Stimulated activated memory B cell treated with anti-CD40 and anti-IgM and Interleukin-4, amounts not matched to agents 10 μg/mL and 1 μg/mL and 100 μg/mL, for 72 hours (primary cell): ENCODE measurements around the gene NKX2-2.

Experiments used
- ATAC-seq: fragments of 150-1000 bp; cut with Tn5 transposase; 2 replicates; pipeline ENCODE4 v1.10.0; 2021
- H3K27ac Mint-ChIP-seq: one replicate; pipeline ENCODE4 v1.8.0; 2022; ENCODE audit warnings: mild to moderate bottlenecking, mixed read lengths
- H3K27me3 Mint-ChIP-seq: one replicate; pipeline ENCODE4 v1.8.0; 2022; ENCODE audit warnings: mixed read lengths
- H3K36me3 Mint-ChIP-seq: one replicate; pipeline ENCODE4 v1.8.0; 2022; ENCODE audit warnings: mixed read lengths
- H3K4me1 Mint-ChIP-seq: one replicate; pipeline ENCODE4 v1.8.0; 2022; ENCODE audit warnings: mixed read lengths
- H3K4me3 Mint-ChIP-seq: one replicate; pipeline ENCODE4 v1.8.0; 2022; ENCODE audit warnings: mild to moderate bottlenecking, moderate library complexity, mixed read lengths
- H3K9me3 Mint-ChIP-seq: one replicate; pipeline ENCODE4 v1.8.0; 2022; ENCODE audit warnings: mixed read lengths

Gene NKX2-2

DNA sequence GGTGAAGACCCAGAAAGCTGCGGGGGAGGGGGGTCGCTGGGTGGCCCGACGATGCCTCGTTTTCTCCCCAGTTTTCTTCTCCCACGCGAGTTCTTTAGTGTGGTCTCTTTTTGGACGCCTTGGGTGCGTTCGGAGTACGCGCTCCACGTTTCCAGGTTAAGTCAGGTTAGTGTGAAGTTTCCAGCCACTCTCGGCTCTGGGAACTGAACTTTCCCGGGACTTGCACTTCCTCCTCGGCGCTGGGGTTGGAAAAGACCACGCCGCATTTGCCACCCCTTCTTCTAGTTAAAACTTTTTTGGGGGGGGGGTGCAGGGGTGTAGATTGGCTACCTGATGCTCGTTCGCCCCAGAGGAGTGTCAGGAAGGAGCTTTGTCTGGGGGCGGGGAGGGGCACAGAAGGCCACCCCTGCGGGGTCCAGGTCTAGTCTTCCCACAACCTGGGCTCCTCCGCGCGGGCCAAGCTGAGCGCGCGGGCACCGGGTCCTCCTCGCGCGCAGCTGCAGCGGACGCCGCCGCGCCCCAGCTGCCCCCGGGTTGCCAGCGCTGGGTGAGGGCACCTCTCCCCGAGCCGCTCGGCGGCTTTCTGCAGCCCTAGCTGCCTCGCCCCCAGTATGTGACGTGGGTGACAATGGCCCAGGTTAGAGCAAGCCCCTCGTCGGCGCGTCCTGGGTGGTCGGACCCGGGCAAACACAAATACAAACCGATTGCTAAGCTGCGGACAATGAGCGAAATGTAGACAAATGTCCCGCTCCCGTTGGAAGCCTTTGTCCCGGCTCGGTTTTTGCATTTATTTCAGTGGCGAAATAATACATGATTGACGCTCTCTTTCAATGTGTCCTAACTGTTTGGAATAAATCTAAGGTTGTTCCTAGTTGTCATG lies 1.7 kb upstream of the NKX2-2 start:
- H3K36me3 Mint-ChIP-seq: no peaks in the 10 kb centered on the region
- ATAC-seq: no peak
- no peaks in the 10 kb centered on the region for H3K9me3 Mint-ChIP-seq
- H3K4me1 Mint-ChIP-seq: peaks cover 10% of the 10 kb centered on the region
- H3K27ac Mint-ChIP-seq: no peak overlapping the region
- H3K27me3 Mint-ChIP-seq: peaks cover 87% of the 10 kb centered on the region
- H3K4me3 Mint-ChIP-seq: peak overlapping the region; percentile 40

GRCh38 chr20:21514553-21515251 lies 838 bp upstream of the NKX2-2 start:
- ATAC-seq: no peak
- Mint-ChIP-seq H3K36me3 (no peaks in the 10 kb centered on the region), H3K27ac (no peak overlapping the region), H3K4me3 (no peak overlapping the region), H3K4me1 (peaks cover 18% of the 10 kb centered on the region), H3K9me3 (no peaks in the 10 kb centered on the region), H3K27me3 (peaks cover 87% of the 10 kb centered on the region)

- no peaks in the 10 kb centered on the region for H3K36me3 Mint-ChIP-seq
- H3K4me3 Mint-ChIP-seq: no peak overlapping the region
- peaks cover 22% of the 10 kb centered on the region for H3K4me1 Mint-ChIP-seq
- no peak overlapping the region for H3K27ac Mint-ChIP-seq
- no peaks in the 10 kb centered on the region for H3K9me3 Mint-ChIP-seq
- peaks cover 87% of the 10 kb centered on the region for H3K27me3 Mint-ChIP-seq
- ATAC-seq: no peak
Observed at GRCh38 chr20:21513181-21513663, 642 bp downstream of the NKX2-2 start.

DNA sequence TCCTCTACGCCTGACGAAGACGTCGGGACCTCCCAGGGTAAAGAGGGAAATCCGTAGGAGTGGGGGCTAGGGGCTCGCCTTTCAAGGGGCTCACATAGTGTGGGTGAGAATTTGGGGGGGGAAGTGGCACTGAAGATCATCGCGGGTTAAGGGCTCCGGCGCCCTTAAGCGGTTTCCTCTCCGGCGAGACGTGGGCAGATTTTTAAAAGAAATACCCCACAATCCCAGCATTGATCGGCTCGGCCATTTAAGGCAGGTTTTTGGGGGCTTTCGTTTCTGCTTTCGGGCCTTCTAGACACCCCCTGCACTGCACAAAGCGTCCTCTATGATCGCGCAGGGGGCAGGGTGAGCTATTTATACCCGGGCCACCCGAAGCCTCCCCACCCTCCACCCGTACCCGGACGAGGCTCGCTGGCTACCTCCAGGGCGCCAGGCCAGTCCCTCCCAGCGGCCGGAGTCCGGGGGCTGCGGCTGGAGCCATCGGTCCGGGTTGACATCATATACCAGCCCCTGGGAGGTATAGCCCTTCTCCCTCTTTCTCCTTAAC lies 1.2 kb downstream of the NKX2-2 start:
- Mint-ChIP-seq H3K27ac (no peak overlapping the region), H3K27me3 (peaks cover 87% of the 10 kb centered on the region), H3K9me3 (no peaks in the 10 kb centered on the region), H3K4me1 (peaks cover 18% of the 10 kb centered on the region), H3K36me3 (no peaks in the 10 kb centered on the region), H3K4me3 (no peak overlapping the region)
- ATAC-seq: no peak

- Mint-ChIP-seq H3K9me3 (no peaks in the 10 kb centered on the region), H3K27ac (no peak overlapping the region), H3K4me3 (peak overlapping the region; percentile 26), H3K27me3 (peaks cover 87% of the 10 kb centered on the region), H3K36me3 (no peaks in the 10 kb centered on the region), H3K4me1 (peaks cover 13% of the 10 kb centered on the region)
- no peak for ATAC-seq
Observed at GRCh38 chr20:21511850-21512633, 1.8 kb downstream of the NKX2-2 start.

DNA sequence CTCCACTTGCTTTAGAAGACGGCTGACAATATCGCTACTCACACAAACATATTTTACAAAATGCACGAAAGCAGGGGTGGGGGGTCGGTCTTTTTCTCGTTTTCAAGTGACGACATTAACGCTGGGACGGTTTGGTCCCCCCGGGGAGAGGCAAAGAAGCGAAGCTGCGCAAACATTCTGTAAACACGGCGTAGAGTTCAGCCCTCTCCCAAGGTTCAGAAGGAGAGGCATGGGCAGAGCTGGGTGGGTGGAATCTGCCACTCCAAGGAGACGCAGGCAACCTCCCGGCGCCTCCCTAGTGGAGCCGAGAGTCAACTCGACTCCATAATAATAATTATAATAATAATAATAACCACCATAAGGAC lies 2.4 kb downstream of the NKX2-2 start:
- Mint-ChIP-seq H3K4me3 (peak overlapping the region; percentile 23), H3K27ac (no peak overlapping the region), H3K4me1 (peaks cover 12% of the 10 kb centered on the region), H3K9me3 (no peaks in the 10 kb centered on the region), H3K36me3 (no peaks in the 10 kb centered on the region), H3K27me3 (peaks cover 87% of the 10 kb centered on the region)
- ATAC-seq: no peak

DNA sequence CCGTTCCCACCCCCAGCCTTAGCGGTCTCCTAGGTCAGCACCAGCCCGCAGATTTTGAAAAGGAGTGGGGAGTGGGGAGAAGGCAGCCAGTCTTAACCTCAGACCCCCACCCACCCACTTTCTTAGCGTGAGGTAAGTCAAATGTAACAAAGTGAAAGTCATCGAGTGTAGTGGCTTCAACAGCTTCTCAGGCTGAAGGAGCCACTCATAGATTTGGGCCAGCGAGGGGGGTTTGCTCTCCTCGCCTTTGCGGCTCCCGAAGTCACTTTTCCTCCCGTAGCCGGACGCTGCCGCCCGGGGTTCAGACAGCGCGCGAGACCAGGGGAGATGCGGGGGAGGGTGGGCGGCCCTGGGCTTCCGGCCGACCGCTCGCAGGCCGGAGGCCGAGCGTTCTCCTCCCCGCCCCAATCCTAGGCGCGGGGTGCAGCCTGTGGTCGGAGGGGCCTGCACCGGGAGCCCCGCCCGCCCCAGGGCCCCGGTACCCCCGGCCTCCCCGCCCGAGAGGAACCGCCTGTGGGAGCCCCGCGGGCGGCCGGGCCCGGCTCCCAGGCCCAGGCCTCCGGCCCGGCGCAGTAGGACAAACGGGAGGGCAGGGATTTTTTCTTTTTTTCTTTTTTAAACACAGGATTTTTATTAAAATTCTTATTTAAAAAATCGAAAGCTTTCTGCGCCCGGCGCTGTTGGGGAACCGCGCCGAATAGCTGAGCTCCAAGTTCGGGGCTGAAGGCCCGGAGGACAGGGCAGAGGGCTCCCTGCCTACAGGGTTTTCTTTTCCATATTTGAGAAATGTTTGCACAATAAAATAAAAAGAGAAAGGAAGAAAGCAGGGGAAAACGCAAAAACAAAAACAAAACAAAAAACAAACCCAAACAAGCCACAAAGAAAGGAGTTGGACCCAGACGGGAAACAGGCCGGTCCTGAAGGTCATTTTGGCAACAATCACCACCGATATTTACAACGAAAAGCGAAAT lies 3.2 kb downstream of the NKX2-2 start:
- no peaks in the 10 kb centered on the region for H3K9me3 Mint-ChIP-seq
- H3K4me3 Mint-ChIP-seq: peak overlapping the region; percentile 72
- H3K27ac Mint-ChIP-seq: no peak overlapping the region
- peaks cover 12% of the 10 kb centered on the region for H3K4me1 Mint-ChIP-seq
- no peak for ATAC-seq
- no peaks in the 10 kb centered on the region for H3K36me3 Mint-ChIP-seq
- H3K27me3 Mint-ChIP-seq: peaks cover 84% of the 10 kb centered on the region

- H3K36me3 Mint-ChIP-seq: no peaks in the 10 kb centered on the region
- H3K4me1 Mint-ChIP-seq: peaks cover 17% of the 10 kb centered on the region
- no peaks in the 10 kb centered on the region for H3K9me3 Mint-ChIP-seq
- H3K27me3 Mint-ChIP-seq: peaks cover 81% of the 10 kb centered on the region
- H3K27ac Mint-ChIP-seq: no peak overlapping the region
- peak overlapping the region; percentile 72 for H3K4me3 Mint-ChIP-seq
- ATAC-seq: no peak
Observed at GRCh38 chr20:21509597-21510371, 4.1 kb downstream of the NKX2-2 start.

GRCh38 chr20:21509079-21509596 lies 4.7 kb downstream of the NKX2-2 start:
- no peak overlapping the region for H3K27ac Mint-ChIP-seq
- H3K27me3 Mint-ChIP-seq: peaks cover 88% of the 10 kb centered on the region
- ATAC-seq: no peak
- H3K4me3 Mint-ChIP-seq: peak overlapping the region; percentile 72
- no peaks in the 10 kb centered on the region for H3K36me3 Mint-ChIP-seq
- peaks cover 19% of the 10 kb centered on the region for H3K4me1 Mint-ChIP-seq
- H3K9me3 Mint-ChIP-seq: no peaks in the 10 kb centered on the region

GRCh38 chr20:21508230-21509078 lies 5.4 kb downstream of the NKX2-2 start:
- Mint-ChIP-seq H3K9me3 (no peaks in the 10 kb centered on the region), H3K27me3 (peaks cover 93% of the 10 kb centered on the region), H3K4me1 (peaks cover 19% of the 10 kb centered on the region), H3K4me3 (no peak overlapping the region), H3K27ac (no peak overlapping the region), H3K36me3 (no peaks in the 10 kb centered on the region)
- ATAC-seq: no peak

DNA sequence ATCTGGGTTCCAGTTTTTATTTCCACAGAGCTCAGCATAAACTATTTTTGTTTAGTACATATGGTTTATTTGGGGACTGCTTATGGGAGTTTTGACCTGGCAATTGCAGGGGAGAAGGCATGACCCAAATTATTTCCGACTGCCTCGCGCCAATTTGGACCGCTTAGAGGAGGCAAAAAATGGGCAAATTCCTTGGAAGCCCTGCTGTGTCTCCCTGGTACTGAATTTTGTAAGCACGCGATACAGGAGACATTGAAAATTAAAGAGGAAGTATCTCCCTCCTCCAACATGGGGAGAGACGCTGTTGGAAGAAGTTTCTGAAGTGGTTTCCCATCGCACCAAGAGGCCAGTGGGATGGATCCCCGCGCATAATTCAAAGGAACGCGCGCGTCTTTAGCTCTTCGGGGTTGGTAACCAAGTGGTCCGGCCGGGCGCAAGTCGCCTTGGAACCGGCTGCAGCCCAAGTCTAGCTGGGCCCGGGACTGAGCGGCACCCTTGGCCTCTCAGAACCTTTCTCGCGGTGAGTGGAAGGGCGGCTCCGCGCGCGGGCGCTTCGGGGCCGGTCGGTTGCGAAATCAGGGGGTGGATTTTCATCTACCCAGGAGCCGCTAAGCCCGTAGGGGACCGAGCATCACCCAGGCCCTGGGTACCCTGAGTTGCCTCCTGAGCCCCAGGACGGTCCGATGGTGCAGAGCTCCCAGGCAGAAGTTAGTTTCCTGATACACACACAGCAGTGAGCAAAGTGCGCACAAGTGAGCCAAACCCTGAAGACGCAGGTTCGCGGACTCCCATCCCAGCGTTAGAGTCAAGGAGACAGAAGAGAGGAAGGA lies 6.2 kb downstream of the NKX2-2 start:
- Mint-ChIP-seq H3K4me3 (no peak overlapping the region), H3K4me1 (peaks cover 19% of the 10 kb centered on the region), H3K27ac (no peak overlapping the region), H3K36me3 (no peaks in the 10 kb centered on the region), H3K27me3 (peaks cover 93% of the 10 kb centered on the region), H3K9me3 (no peaks in the 10 kb centered on the region)
- no peak for ATAC-seq
